Tibial artery (tissue), 4 donors: ENCODE data around the gene MYH3.

Source experiments
- DNase-seq, 2 donors: peaks; one replicate each; pipeline ENCODE4 v3.0.0-alpha.2; 2019
- H3K27ac ChIP-seq, 2 donors: fragments of 200-600 bp; sonication (generic) in 1 of 2; 1 replicate in 1 of 2; 2 replicates in 1 of 2; pipeline ENCODE4 v1.5.1; 2018 to 2019; ENCODE audit warnings: mild to moderate bottlenecking in 1 of 2
- H3K27me3 ChIP-seq, 2 donors: fragments of 200-600 bp; sonication (generic) in 1 of 2; one replicate each; pipeline versions ENCODE4 v1.5.1 to v1.6.0; 2016 to 2019
- H3K36me3 ChIP-seq, 3 donors: fragments of 200-600 bp; sonication (generic) in 2 of 3; one replicate each; pipeline ENCODE4 v1.5.1; 2016 to 2019; ENCODE audit warnings: mild to moderate bottlenecking in 2 of 3
- H3K4me1 ChIP-seq, 4 donors: fragments of 200-600 bp; sonication (generic) in 2 of 4; 1 replicate in 3 of 4; 2 replicates in 1 of 4; pipeline ENCODE4 v1.5.1; 2016 to 2019
- H3K4me3 ChIP-seq, 2 donors: fragments of 200-600 bp; sonication (generic) in 1 of 2; 1 replicate in 1 of 2; 2 replicates in 1 of 2; pipeline ENCODE4 v1.5.1; 2018 to 2019; ENCODE audit warnings: mild to moderate bottlenecking in 2 of 2
- H3K9me3 ChIP-seq, 3 donors: fragments of 200-600 bp; sonication (generic) in 1 of 3; one replicate each; pipeline ENCODE4 v1.5.1; 2016 to 2019
- CTCF ChIP-seq, 2 experiments: fragments of 200-600 bp in 1 of 2; fragments of 450-650 bp in 1 of 2; IDR thresholded peaks; one replicate each; pipeline ENCODE4 v1.5.1; 2017 to 2019; ENCODE audit warnings: antibody characterized with exemption in 2 of 2, mild to moderate bottlenecking in 1 of 2, moderate library complexity in 1 of 2
- intact Hi-C: fragments of 100-400 bp; cut with DNase I; formaldehyde crosslinking; loops from one replicate; pipeline ENCODE4 v1.15.0; 2023; ENCODE audit warnings: low total_unique reads

Gene MYH3

GRCh38 chr17:10674704-10675103 is 17.6 kb upstream of the MYH3 start:
- intact Hi-C loops, result no loop called here
- H3K4me3 ChIP-seq, result no peak overlapping the region
- no peaks in the 10 kb centered on the region for H3K9me3 ChIP-seq
- no peak for DNase-seq
- TF ChIP-seq CTCF (IDR thresholded peaks at IDR 0.05), result no peak
- H3K27me3 ChIP-seq, result no peaks in the 10 kb centered on the region
- H3K36me3 ChIP-seq, result peaks cover 34 to 52% (median 44%) of the 10 kb centered on the region in 3 donors
- H3K4me1 ChIP-seq, result peaks cover 0 to 7% (median 0%) of the 10 kb centered on the region in 4 donors
- no peak overlapping the region for H3K27ac ChIP-seq

- Histone ChIP-seq H3K27me3 (no peaks in the 10 kb centered on the region), H3K9me3 (no peaks in the 10 kb centered on the region), H3K36me3 (peaks cover 26 to 39% (median 30%) of the 10 kb centered on the region in 3 donors), H3K27ac (peak overlapping the region; percentile 6 to 37), H3K4me1 (peaks cover 0 to 20% (median 0%) of the 10 kb centered on the region in 4 donors), H3K4me3 (no peak overlapping the region)
- DNase-seq, result no peak
- intact Hi-C loops, result no loop called here
- TF ChIP-seq CTCF (IDR thresholded peaks at IDR 0.05), result no peak
Observed at GRCh38 chr17:10673312-10673711, 16.2 kb upstream of the MYH3 start.

GRCh38 chr17:10668775-10669174 is 11.7 kb upstream of the MYH3 start:
- H3K27ac ChIP-seq, result peak overlapping the region; percentile 17 to 35
- H3K4me1 ChIP-seq, result peaks cover 0 to 28% (median 0%) of the 10 kb centered on the region in 4 donors
- intact Hi-C loops, result no loop called here
- no peaks in the 10 kb centered on the region for H3K27me3 ChIP-seq
- no peaks in the 10 kb centered on the region for H3K9me3 ChIP-seq
- TF ChIP-seq CTCF (IDR thresholded peaks at IDR 0.05), result no peak
- no peak overlapping the region for H3K4me3 ChIP-seq
- DNase-seq, result no peak
- no peaks in the 10 kb centered on the region for H3K36me3 ChIP-seq

- intact Hi-C loops, result no loop called here
- Histone ChIP-seq H3K9me3 (no peaks in the 10 kb centered on the region), H3K27ac (peak overlapping the region; percentile 29 to 46), H3K4me3 (no peak overlapping the region), H3K27me3 (no peaks in the 10 kb centered on the region), H3K4me1 (peaks cover 0 to 23% (median 0%) of the 10 kb centered on the region in 4 donors), H3K36me3 (peaks cover 0 to 1% (median 0%) of the 10 kb centered on the region in 3 donors)
- no peak for DNase-seq
- no peak for TF ChIP-seq CTCF (IDR thresholded peaks at IDR 0.05)
Observed at GRCh38 chr17:10666906-10667305, 9.8 kb upstream of the MYH3 start.

- H3K4me3 ChIP-seq, result no peak overlapping the region
- H3K9me3 ChIP-seq, result no peaks in the 10 kb centered on the region
- H3K27ac ChIP-seq, result no peak overlapping the region
- no peaks in the 10 kb centered on the region for H3K27me3 ChIP-seq
- no peak for TF ChIP-seq CTCF (IDR thresholded peaks at IDR 0.05)
- H3K36me3 ChIP-seq, result peaks cover 0 to 18% (median 0%) of the 10 kb centered on the region in 3 donors
- H3K4me1 ChIP-seq, result peaks cover 0 to 21% (median 0%) of the 10 kb centered on the region in 4 donors
- intact Hi-C loops, result no loop called here
- DNase-seq, result no peak
Observed at GRCh38 chr17:10664571-10664970, 7.5 kb upstream of the MYH3 start.

- no peak for TF ChIP-seq CTCF (IDR thresholded peaks at IDR 0.05)
- H3K9me3 ChIP-seq, result no peaks in the 10 kb centered on the region
- DNase-seq, result no peak
- H3K27me3 ChIP-seq, result no peaks in the 10 kb centered on the region
- intact Hi-C loops, result no loop called here
- peaks cover 0 to 9% (median 0%) of the 10 kb centered on the region in 4 donors for H3K4me1 ChIP-seq
- H3K36me3 ChIP-seq, result peaks cover 0 to 31% (median 0%) of the 10 kb centered on the region in 3 donors
- H3K27ac ChIP-seq, result no peak overlapping the region
- H3K4me3 ChIP-seq, result no peak overlapping the region
Observed at GRCh38 chr17:10663231-10663630, 6.1 kb upstream of the MYH3 start.
